Trophoblast cell (in vitro differentiated cells and primary cell): ENCODE results near the gene REXO1.

ENCODE experiments used
- DNase-seq, 2 donors: peaks; one replicate each; pipeline ENCODE4 v3.0.0-alpha.2; 2016
- H2AFZ ChIP-seq: 2 replicates; pipeline ENCODE4 v1.6.1; 2013; ENCODE audit warnings: low read length, moderate library complexity, mild to moderate bottlenecking; ENCODE audit not compliant: insufficient read depth, poor library complexity
- H2AK5ac ChIP-seq: 2 replicates; pipeline ENCODE4 v1.6.1; 2013; ENCODE audit warnings: mild to moderate bottlenecking, low read length
- H2BK120ac ChIP-seq: 2 replicates; pipeline ENCODE4 v1.6.1; 2013; ENCODE audit warnings: low read length, mild to moderate bottlenecking, moderate library complexity; ENCODE audit not compliant: insufficient read depth, poor library complexity
- H2BK12ac ChIP-seq: 2 replicates; pipeline ENCODE4 v1.6.1; 2013; ENCODE audit warnings: mild to moderate bottlenecking, low read length, moderate library complexity
- H2BK5ac ChIP-seq: 2 replicates; pipeline ENCODE4 v1.6.1; 2013; ENCODE audit warnings: low read length, low read depth, moderate library complexity, mild to moderate bottlenecking; ENCODE audit not compliant: poor library complexity
- H3K14ac ChIP-seq: 2 replicates; pipeline ENCODE4 v1.6.1; 2013; ENCODE audit warnings: mild to moderate bottlenecking, low read length
- H3K18ac ChIP-seq: 2 replicates; pipeline ENCODE4 v1.6.1; 2013; ENCODE audit warnings: mild to moderate bottlenecking, low read length
- H3K23ac ChIP-seq: 2 replicates; pipeline ENCODE4 v1.6.1; 2013; ENCODE audit warnings: low read length
- H3K27ac ChIP-seq: 2 replicates; pipeline ENCODE4 v1.5.1; 2013; ENCODE audit warnings: low read depth, mild to moderate bottlenecking, inconsistent platforms, low read length, moderate library complexity
- H3K27me3 ChIP-seq: 2 replicates; pipeline ENCODE4 v1.6.1; 2013; ENCODE audit warnings: inconsistent platforms, mild to moderate bottlenecking, low read length, moderate library complexity; ENCODE audit not compliant: insufficient read depth
- H3K36me3 ChIP-seq, 2 experiments: 1 replicate in 1 of 2; 2 replicates in 1 of 2; pipeline ENCODE4 v1.6.1; 2013; ENCODE audit warnings: low read length in 2 of 2, mild to moderate bottlenecking in 2 of 2, moderate library complexity in 1 of 2; ENCODE audit not compliant: insufficient read depth in 2 of 2, control insufficient read depth in 1 of 2
- H3K4ac ChIP-seq: 2 replicates; pipeline ENCODE4 v1.6.1; 2013; ENCODE audit warnings: low read depth, mild to moderate bottlenecking, low read length, moderate library complexity
- H3K4me1 ChIP-seq, 2 experiments: 1 replicate in 1 of 2; 2 replicates in 1 of 2; pipeline ENCODE4 v1.6.1; 2013; ENCODE audit warnings: low read length in 2 of 2, mild to moderate bottlenecking in 2 of 2, moderate library complexity in 1 of 2; ENCODE audit not compliant: insufficient read depth in 2 of 2, control insufficient read depth in 1 of 2
- H3K4me2 ChIP-seq: 2 replicates; pipeline ENCODE4 v1.6.1; 2013; ENCODE audit warnings: inconsistent platforms, mild to moderate bottlenecking, low read length, moderate library complexity
- H3K4me3 ChIP-seq: 2 replicates; pipeline ENCODE4 v1.5.1; 2013; ENCODE audit warnings: mild to moderate bottlenecking, low read depth, low read length, inconsistent platforms
- H3K79me1 ChIP-seq: one replicate; pipeline ENCODE4 v1.6.1; 2013; ENCODE audit warnings: low read length
- H3K79me2 ChIP-seq: 2 replicates; pipeline ENCODE4 v1.6.1; 2013; ENCODE audit warnings: low read length, mild to moderate bottlenecking; ENCODE audit not compliant: control insufficient read depth, insufficient read depth, poor library complexity
- H3K9ac ChIP-seq: 2 replicates; pipeline ENCODE4 v1.6.1; 2013; ENCODE audit warnings: mild to moderate bottlenecking, low read length
- H3K9me3 ChIP-seq: 2 replicates; pipeline ENCODE4 v1.6.1; 2013; ENCODE audit warnings: low read depth, mild to moderate bottlenecking, control low read depth, inconsistent platforms, low read length; ENCODE audit not compliant: insufficient read depth
- H4K12ac ChIP-seq: 2 replicates; pipeline ENCODE4 v1.6.1; 2013; ENCODE audit warnings: low read depth, mild to moderate bottlenecking, low read length, moderate library complexity
- H4K8ac ChIP-seq: 2 replicates; pipeline ENCODE4 v1.6.1; 2013; ENCODE audit warnings: low read depth, mild to moderate bottlenecking, low read length, moderate library complexity
- H4K91ac ChIP-seq: one replicate; pipeline ENCODE4 v1.6.1; 2013; ENCODE audit warnings: low read depth, mild to moderate bottlenecking, low read length, moderate library complexity
- WGBS: extraction: QIAGEN DNeasy Blood & Tissue Kit; methylation state at CpG from one replicate; pipeline ENCODE4 v1.1.7; 2013; ENCODE audit warnings: missing lambda C conversion rate; ENCODE audit not compliant: insufficient read length, insufficient coverage; ENCODE audit errors: extremely low coverage; 5-methylcytosine and 5-hydroxymethylcytosine counted together

REXO1 gene

DNA sequence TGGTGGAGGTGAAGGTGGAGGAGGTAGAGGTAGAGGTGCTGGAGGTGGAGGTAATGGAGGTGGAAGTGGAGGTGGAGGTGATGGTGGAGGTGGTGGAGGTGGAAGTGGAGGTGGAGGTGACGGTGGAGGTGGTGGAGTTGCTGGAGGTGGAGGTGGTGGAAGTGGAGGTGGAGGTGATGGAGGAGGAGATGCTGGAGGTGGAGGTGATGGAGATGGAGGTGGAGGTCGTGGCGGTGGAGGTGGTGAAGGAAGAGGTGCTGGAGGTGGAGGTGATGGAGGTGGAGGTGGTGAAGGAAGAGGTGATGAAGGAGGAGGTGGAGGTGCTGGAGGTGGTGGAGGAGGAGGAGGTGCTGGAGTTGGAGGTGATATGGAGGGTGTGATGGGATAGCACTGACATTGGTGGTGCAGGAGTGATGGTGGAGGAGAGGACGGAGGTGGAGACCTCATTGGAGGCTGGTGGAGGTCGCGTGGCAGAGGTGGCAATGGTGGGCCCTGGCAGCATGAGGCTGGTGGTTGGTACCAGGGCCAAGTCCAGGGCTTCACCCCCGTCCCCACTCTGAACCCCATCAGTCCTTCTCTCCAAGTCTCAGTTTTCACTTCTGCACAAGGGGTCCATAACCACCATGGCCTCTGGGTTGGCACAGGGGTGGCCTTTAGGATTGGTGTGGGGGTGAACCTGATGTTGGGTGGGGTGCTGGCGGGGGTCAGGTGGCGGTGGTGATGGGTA lies 79.2 kb downstream of the REXO1 start:
- no peak overlapping the region for H2BK12ac ChIP-seq
- no peak overlapping the region for H3K4ac ChIP-seq
- H3K4me2 ChIP-seq = no peak overlapping the region
- no peak overlapping the region for H4K91ac ChIP-seq
- H3K79me2 ChIP-seq = no peaks in the 10 kb centered on the region
- H2BK5ac ChIP-seq = no peak overlapping the region
- no peak overlapping the region for H3K14ac ChIP-seq
- no peak overlapping the region for H3K9ac ChIP-seq
- no peak overlapping the region for H4K8ac ChIP-seq
- H3K79me1 ChIP-seq = no peaks in the 10 kb centered on the region
- H3K23ac ChIP-seq = no peak overlapping the region
- H3K27me3 ChIP-seq = peaks cover 54% of the 10 kb centered on the region
- H4K12ac ChIP-seq = no peak overlapping the region
- peak overlapping the region; percentile 35 for H3K4me3 ChIP-seq
- H2AFZ ChIP-seq = no peak overlapping the region
- H3K27ac ChIP-seq = no peak overlapping the region
- H3K18ac ChIP-seq = no peak overlapping the region
- WGBS = no CpG with 5 or more reads among the region's 9 CpGs
- no peak overlapping the region for H2BK120ac ChIP-seq
- peaks cover 20% of the 10 kb centered on the region for H3K9me3 ChIP-seq
- H3K36me3 ChIP-seq = no peaks in the 10 kb centered on the region
- no peaks in the 10 kb centered on the region for H3K4me1 ChIP-seq
- DNase-seq = no peak
- H2AK5ac ChIP-seq = no peak overlapping the region

DNA sequence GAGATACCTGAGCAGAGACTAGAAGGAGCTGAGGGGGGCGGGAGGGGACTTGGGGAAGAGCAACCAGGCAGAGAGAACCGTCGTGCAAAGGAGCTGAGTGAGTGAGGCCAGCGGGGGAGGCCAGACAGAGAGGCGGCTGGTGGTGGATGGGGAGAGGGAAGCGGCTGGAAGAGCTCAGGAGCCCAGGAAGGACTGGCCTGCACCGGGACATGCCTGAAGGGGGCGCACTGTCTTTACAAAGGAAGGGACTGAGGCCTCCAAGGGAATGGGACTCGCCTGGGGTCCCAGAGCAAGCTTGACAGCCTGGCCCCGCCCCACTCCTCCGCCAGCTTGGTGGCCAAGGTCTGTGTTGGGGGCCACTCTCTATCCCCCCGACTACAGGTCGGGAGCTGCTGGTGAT lies 80.0 kb downstream of the REXO1 start:
- Histone ChIP-seq H3K4me2 (no peak overlapping the region), H2BK12ac (no peak overlapping the region), H3K36me3 (no peaks in the 10 kb centered on the region), H4K91ac (no peak overlapping the region), H3K4me3 (no peak overlapping the region), H3K4me1 (no peaks in the 10 kb centered on the region), H2BK5ac (no peak overlapping the region), H3K27ac (no peak overlapping the region), H3K4ac (no peak overlapping the region), H2AK5ac (no peak overlapping the region), H3K9ac (no peak overlapping the region), H3K27me3 (peaks cover 57% of the 10 kb centered on the region), H4K8ac (no peak overlapping the region), H3K9me3 (peaks cover 20% of the 10 kb centered on the region), H3K79me1 (no peaks in the 10 kb centered on the region), H2AFZ (no peak overlapping the region), H2BK120ac (no peak overlapping the region), H4K12ac (no peak overlapping the region), H3K79me2 (no peaks in the 10 kb centered on the region), H3K18ac (no peak overlapping the region), H3K23ac (no peak overlapping the region), H3K14ac (no peak overlapping the region)
- no CpG with 5 or more reads among the region's 13 CpGs for whole genome bisulfite sequencing
- DNase-seq = no peak

DNA sequence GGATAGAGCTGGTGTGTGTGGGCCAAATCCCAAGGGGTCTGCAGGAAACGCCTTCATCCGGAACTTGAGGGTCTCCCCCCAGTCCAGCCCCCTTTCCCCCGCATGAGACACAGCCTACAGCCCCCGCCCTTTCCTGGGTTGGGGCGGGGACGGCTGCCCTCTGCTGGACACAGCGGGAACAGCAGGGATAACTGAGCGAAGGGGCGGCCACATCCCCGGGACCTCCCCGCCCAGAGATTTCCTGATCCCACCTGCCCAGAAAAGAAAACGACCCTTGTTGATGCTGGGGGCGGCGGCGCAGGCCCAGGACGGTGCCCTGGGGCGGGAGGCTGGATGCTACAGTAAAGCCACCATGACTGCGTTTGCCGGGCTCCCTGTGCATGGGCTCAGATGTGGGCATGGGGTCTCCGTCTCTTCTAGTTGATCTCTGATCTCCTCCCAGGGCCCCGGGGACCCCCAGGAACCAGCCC lies 80.8 kb downstream of the REXO1 start:
- DNase-seq = peak in 1 of 2 donors; percentile 54
- H3K4me3 ChIP-seq = no peak overlapping the region
- H4K91ac ChIP-seq = no peak overlapping the region
- H3K27me3 ChIP-seq = peaks cover 60% of the 10 kb centered on the region
- H3K14ac ChIP-seq = no peak overlapping the region
- H3K36me3 ChIP-seq = no peaks in the 10 kb centered on the region
- peaks cover 20% of the 10 kb centered on the region for H3K9me3 ChIP-seq
- H3K9ac ChIP-seq = no peak overlapping the region
- no peak overlapping the region for H2BK120ac ChIP-seq
- no peaks in the 10 kb centered on the region for H3K79me2 ChIP-seq
- no peak overlapping the region for H4K8ac ChIP-seq
- no peak overlapping the region for H2AK5ac ChIP-seq
- no CpG with 5 or more reads among the region's 21 CpGs for WGBS
- H3K4me2 ChIP-seq = no peak overlapping the region
- no peaks in the 10 kb centered on the region for H3K4me1 ChIP-seq
- no peak overlapping the region for H3K27ac ChIP-seq
- no peak overlapping the region for H4K12ac ChIP-seq
- H3K18ac ChIP-seq = no peak overlapping the region
- no peak overlapping the region for H2BK12ac ChIP-seq
- H3K79me1 ChIP-seq = no peaks in the 10 kb centered on the region
- no peak overlapping the region for H2AFZ ChIP-seq
- H3K4ac ChIP-seq = no peak overlapping the region
- no peak overlapping the region for H2BK5ac ChIP-seq
- H3K23ac ChIP-seq = no peak overlapping the region

DNA sequence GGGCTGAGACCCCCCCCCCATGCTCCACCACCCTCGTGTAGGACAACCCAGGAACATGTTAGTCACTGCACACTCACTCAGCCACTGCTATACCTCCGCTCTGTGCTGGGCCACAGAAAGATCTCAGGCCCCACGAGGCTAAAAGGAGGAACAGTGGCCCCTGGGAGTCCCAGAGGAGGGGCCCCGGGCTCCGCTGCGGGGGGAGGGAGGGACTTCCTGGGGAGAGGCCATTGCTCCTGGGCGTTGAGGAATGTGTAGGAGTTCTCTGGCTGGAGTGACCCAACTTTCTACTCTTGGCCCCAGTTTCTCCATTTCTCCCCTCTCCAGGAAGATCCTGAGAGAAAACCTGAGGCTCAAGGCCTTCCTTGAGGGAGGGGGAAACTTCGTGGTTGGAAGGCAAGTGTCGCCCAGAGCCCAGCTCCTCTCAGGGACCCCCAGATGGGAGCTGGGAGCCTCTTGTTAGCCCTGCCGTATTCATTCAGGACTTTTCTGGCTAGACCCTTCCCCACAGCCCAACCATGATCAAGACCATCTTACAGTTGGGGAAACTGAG lies 81.4 kb downstream of the REXO1 start:
- H3K23ac ChIP-seq = no peak overlapping the region
- no peaks in the 10 kb centered on the region for H3K4me1 ChIP-seq
- H3K4me3 ChIP-seq = no peak overlapping the region
- peaks cover 66% of the 10 kb centered on the region for H3K27me3 ChIP-seq
- H3K36me3 ChIP-seq = no peaks in the 10 kb centered on the region
- no peaks in the 10 kb centered on the region for H3K79me1 ChIP-seq
- no peak overlapping the region for H4K91ac ChIP-seq
- no peak overlapping the region for H2BK5ac ChIP-seq
- H2BK120ac ChIP-seq = no peak overlapping the region
- H2AK5ac ChIP-seq = no peak overlapping the region
- no CpG with 5 or more reads among the region's 10 CpGs for WGBS
- H3K14ac ChIP-seq = no peak overlapping the region
- no peak overlapping the region for H3K4ac ChIP-seq
- H2AFZ ChIP-seq = no peak overlapping the region
- no peak overlapping the region for H3K27ac ChIP-seq
- H3K79me2 ChIP-seq = no peaks in the 10 kb centered on the region
- no peak overlapping the region for H3K9ac ChIP-seq
- H3K4me2 ChIP-seq = no peak overlapping the region
- H3K9me3 ChIP-seq = peaks cover 20% of the 10 kb centered on the region
- no peak overlapping the region for H4K8ac ChIP-seq
- no peak for DNase-seq
- no peak overlapping the region for H3K18ac ChIP-seq
- no peak overlapping the region for H4K12ac ChIP-seq
- no peak overlapping the region for H2BK12ac ChIP-seq
